CD1c-positive myeloid dendritic cell (primary cell): ENCODE data around the gene PIK3C3.
A peak's percentile ranks its signal among the peaks of the same experiment; 100 is the strongest.
"Not testable (repeated sequence)": the region's sequence is repeated elsewhere in the genome, so short reads cannot be mapped to it uniquely, and the experiment has no call there.

Source experiments
- DNase-seq: peaks from one replicate; pipeline ENCODE4 v3.0.0-alpha.2; 2016; ENCODE audit errors: extremely low spot score

PIK3C3 gene

DNA sequence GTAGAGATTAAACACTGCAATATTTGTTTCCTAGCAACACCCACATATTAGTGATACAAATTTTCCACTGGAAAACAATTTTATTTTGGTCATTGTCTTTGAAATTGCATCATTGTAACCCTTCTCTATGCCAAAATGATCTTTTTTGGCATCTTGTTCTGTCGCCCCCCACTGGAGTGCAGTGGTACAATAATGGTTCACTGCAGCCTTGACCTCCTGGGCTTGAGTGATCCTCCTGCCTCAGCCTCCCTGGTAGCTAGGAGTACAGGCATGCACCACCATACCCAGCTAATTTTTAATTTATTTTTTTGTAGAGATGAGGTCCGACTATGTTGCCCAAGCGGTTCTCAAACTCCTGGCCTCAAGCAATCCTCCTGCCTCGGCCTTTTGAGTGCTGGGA, 117.4 kb downstream of the PIK3C3 start:
- DNase-seq, result no peak

- DNase-seq, result no peak
Measured at GRCh38 chr18:42074704-42075103, 119.7 kb downstream of the PIK3C3 start.

DNA sequence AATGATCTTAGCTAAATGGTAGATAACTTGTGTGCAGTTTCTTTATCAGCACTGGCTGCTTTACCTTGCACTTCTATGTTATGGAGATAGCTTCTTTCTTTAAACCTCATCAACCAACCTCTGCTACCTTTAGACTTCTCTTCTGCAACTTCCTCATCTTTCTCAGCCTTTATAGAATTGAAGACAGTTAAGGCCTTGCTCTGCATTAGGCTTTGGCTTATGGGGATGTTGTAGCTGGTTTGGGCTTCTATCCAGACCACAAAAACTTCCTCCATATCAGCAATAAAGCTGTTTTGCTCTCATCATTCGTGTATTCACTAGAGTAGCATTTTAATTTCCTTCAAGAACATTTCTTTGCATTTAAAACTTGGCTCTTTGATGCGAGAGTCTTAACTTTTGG, 123.7 kb downstream of the PIK3C3 start:
- DNase-seq, result no peak

DNA sequence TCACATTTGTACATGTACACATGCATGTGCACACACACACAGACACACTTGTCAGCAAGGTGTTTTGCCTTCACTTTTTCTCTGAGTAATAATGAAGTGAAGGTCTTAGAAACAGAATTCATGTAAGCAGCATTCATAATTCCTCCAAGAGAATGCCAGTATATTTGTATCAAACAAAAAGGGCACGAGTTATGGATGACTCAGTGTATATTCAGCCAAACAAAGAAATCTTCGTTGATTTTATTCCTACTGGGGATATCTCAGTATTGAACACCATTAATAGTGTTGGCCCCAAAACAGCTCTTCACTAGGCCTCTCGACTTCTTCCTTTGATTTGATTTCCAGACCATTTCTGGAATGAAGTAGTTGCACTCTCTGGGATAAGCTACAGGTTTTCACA, 125.3 kb downstream of the PIK3C3 start:
- no peak for DNase-seq

- no peak for DNase-seq
Measured at GRCh38 chr18:42082415-42083234, 127.6 kb downstream of the PIK3C3 start.

GRCh38 chr18:42086288-42086687, 131.3 kb downstream of the PIK3C3 start:
- no peak for DNase-seq

- no peak for DNase-seq
Measured at GRCh38 chr18:42087235-42087634, 132.2 kb downstream of the PIK3C3 start.

DNA sequence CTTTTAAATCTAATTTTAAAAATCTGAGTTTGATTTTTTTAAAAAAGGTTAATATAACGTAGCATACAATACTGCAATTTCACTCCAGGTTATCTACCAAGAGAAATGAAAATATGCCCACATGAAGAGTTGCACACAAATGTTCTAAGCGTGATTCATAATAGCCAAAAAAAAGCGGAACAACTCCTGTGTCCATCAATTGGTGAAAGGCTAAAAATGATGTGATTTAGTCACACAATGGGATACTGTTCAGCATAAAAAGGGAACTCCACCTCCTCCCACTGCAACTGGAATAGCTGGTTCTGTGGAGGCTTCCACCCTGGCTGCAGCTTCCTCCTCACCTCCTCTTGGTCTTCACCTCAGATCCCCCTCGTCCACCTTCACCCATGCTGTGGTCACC, 132.8 kb downstream of the PIK3C3 start:
- peak; percentile 5 for DNase-seq

DNA sequence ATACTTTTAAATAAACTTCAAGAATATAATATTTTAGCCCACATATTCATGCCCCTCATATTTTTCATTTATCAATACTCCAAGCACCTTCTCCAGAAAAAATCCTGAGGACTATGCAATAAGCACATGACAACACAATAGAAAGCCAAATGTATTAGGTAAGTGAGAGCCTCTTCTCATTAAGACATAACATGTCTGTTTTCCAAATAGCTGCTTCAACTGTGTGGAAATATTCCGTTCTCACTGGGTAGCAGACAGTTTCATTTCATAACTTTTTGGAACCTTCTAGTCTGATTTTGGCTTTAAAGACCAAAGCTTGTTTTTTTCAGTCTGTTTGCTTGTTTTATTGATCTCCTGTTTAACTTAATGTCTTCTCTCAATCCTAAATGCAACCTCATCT, 137.8 kb downstream of the PIK3C3 start:
- DNase-seq, result no peak

DNA sequence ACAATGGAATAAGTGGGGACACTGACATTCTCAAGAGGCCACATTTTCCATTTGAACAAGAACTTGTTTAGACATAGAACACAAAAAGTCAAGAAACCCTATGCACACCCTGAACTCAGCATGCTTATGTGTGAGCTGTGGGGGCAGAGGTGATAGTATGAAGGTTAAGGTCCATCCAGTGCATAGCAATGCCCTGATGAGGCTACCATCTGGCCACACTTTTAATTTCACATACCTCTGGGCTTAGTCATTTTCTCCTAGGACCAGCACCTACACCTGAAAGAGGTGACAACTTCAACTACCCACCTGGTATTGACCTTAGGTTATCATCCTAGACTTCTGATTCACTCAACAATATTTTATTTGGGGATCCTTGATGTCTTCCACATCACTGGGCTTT, 139.8 kb downstream of the PIK3C3 start:
- DNase-seq, result no peak

DNA sequence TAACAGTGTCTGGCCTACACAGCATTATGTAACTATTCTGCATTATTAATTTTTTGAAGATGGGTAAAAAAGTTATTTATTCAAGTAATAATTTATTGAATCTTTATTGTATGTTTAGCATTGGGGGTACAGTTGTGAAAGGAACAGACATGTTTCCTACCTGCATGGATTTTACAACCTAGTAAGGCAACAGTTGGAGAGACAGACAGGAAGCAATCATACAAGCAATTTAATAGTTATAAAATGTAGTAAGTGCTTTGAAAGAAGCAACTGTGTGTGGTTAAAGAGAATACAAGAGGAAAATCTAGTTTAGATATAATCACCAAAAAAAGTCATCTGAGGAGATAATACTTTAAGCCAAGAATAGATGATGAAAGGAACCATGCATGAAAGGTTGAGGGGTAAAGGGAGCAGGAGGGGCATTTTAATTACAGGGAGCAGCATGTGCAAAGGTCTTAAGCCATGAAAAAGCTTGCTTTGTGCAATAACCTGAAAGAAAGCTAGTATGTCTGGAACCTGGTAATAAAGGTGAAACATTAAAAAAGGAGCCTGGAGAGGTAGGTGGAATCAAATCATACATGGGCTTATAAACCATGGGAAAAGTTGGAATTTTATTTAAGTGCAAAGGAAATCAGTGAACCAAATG, 140.8 kb downstream of the PIK3C3 start:
- no peak for DNase-seq

DNA sequence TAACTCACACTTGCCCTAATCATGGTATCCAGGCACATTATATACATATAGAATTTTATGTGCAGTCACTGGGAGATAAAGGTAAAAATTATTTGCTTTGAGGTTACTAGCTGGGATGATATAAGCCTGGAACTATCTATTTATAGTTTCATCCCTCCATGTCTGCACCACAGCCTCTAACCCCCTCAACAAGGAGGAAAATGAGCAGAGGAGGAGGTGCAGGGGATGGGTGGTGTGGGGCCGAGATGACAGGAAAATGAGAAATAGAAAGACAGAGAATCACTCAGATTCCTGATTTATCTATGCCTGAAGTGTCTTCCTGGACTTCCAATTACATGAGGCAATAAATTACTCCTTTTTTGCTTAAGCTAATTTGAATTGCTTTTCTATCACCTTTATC, 145.2 kb downstream of the PIK3C3 start:
- DNase-seq, result no peak

- no peak for DNase-seq
Measured at GRCh38 chr18:42100911-42101310, 145.9 kb downstream of the PIK3C3 start.

DNA sequence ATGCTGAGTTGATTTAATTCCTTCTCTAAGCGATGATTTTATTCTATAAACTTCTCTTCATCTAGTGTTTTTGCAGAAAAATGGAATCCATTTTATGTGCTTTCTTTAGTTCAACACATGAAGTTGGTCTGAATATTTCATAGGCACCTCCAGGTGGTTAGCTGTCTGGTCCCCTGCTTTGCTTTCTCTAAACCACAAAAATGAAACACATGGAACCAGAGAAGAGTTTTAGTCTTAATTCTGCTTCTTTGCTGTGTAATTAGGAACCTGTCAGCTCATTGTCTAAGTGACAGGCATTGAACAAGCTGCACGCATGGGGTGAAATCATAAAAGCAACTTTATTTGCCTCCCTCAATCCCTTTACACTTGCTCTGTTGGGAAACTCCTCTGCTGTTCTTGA, 150.4 kb downstream of the PIK3C3 start:
- no peak for DNase-seq

- no peak for DNase-seq
Measured at GRCh38 chr18:42106784-42107183, 151.8 kb downstream of the PIK3C3 start.

DNA sequence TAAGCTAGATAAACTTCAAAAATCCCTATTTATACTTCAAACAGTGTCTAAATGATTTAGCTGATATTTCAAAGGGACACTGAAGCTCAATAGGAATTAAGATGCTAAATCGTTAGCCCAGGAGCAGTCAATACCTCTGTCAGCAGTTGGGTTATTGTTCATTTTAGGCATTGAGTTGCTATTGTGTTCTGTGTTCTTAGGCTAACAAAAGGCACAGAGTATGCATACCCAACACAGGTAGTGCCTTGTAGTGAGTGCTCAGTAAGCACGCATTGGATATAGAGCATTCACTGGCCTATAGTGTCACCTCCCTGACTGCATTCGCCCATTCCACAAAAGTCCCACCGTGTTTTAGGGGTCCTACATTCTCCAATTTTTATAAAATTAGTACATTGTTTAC, 152.3 kb downstream of the PIK3C3 start:
- no peak for DNase-seq

GRCh38 chr18:42107691-42108450, 152.8 kb downstream of the PIK3C3 start:
- DNase-seq, result no peak

GRCh38 chr18:42112147-42112546, 157.1 kb downstream of the PIK3C3 start:
- not testable (repeated sequence) for DNase-seq

GRCh38 chr18:42112657-42113420, 157.8 kb downstream of the PIK3C3 start:
- no peak for DNase-seq

GRCh38 chr18:42113529-42114191, 158.6 kb downstream of the PIK3C3 start:
- DNase-seq, result peak; percentile 40

- peak; percentile 74 for DNase-seq
Measured at GRCh38 chr18:42114310-42114943, 159.4 kb downstream of the PIK3C3 start.
